Motor neuron (in vitro differentiated cells): Measurements from ENCODE around the gene PITX2. TPM values are rescaled to one million over a fixed set of nuclear protein-coding genes. Genes with fewer than 3 reads are reported as not detected.

ENCODE experiments used
- total RNA-seq, 8 experiments: library from RNA; unstranded; fragments of 300-600 nt; gene quantifications; 2 replicates each; pipeline versions ENCODE4 v1.2.3 to v1.2.4, GENCODE V29; 2022

Gene PITX2
- total RNA-seq, 8 experiments from 2014 or later = 0.05 to 34.1 (median 0.94) TPM

Other genes starting within 250 kb of the PITX2 start
- 1 to 10 TPM in 6 of 8 experiments, under 1 TPM in 2; 0.24 to 3.7 (median 2.3) TPM for gene ENPEP, start 146.9 kb downstream of the PITX2 start, total RNA-seq